H1 (cell line): ENCODE data around the gene GADD45B. TPM values are rescaled to one million over a fixed set of nuclear protein-coding genes. Genes with fewer than 3 reads are reported as not detected.

Experiments used
- ASH2L ChIP-seq: fragments of 200-600, 300-600 bp; sonication (generic); IDR thresholded peaks from one replicate; pipeline ENCODE4 v1.7.1; 2017; ENCODE audit warnings: low read length
- CBX5 ChIP-seq: fragments of 300-800, 300-1000 bp; sonication (generic); IDR thresholded peaks from 2 replicates; pipeline ENCODE4 v1.7.1; 2016; ENCODE audit warnings: antibody characterized with exemption, low read length, low read depth
- CHD1 ChIP-seq: IDR thresholded peaks from 2 replicates; pipeline ENCODE4 v1.6.1; 2012; ENCODE audit warnings: low read depth, low read length, improper control_type of control experiment
- CHD2 ChIP-seq: IDR thresholded peaks from 2 replicates; pipeline ENCODE4 v1.6.1; 2012; ENCODE audit warnings: low read length, improper control_type of control experiment
- CREB1 ChIP-seq: IDR thresholded peaks from 2 replicates; pipeline ENCODE4 v1.6.1; 2012; ENCODE audit warnings: inconsistent platforms
- CTBP2 ChIP-seq: IDR thresholded peaks from 2 replicates; pipeline ENCODE4 v1.7.0; 2011; ENCODE audit warnings: borderline replicate concordance, mild to moderate bottlenecking, moderate library complexity, mixed read lengths, low read length; ENCODE audit not compliant: insufficient read depth, insufficient read length
- EGR1 ChIP-seq: IDR thresholded peaks from 2 replicates; pipeline ENCODE4 v1.6.1; 2011; ENCODE audit warnings: low read depth, low read length, borderline replicate concordance
- EZH2 ChIP-seq: fragments of 200-600 bp; sonication (generic); IDR thresholded peaks from 2 replicates; pipeline ENCODE4 v1.7.1; 2012; ENCODE audit warnings: low read depth, mild to moderate bottlenecking, moderate library complexity, low read length, inconsistent platforms; ENCODE audit not compliant: severe bottlenecking
- GTF2F1 ChIP-seq: IDR thresholded peaks from 2 replicates; pipeline ENCODE4 v1.6.1; 2012; ENCODE audit warnings: low read depth, low read length, improper control_type of control experiment, borderline replicate concordance
- HDAC6 ChIP-seq: IDR thresholded peaks from one replicate; pipeline ENCODE4 v1.7.1; 2012; ENCODE audit warnings: low read depth, mild to moderate bottlenecking, inconsistent platforms, low read length, moderate library complexity
- JUN ChIP-seq: IDR thresholded peaks from 2 replicates; pipeline ENCODE4 v1.6.1; 2011; ENCODE audit warnings: low read depth, mild to moderate bottlenecking, improper control_type of control experiment, low read length
- PHF8 ChIP-seq: fragments of 200-600 bp; sonication (generic); conservative IDR thresholded peaks from 2 replicates; pipeline ENCODE4 v1.7.1; 2012; ENCODE audit warnings: low read depth, mild to moderate bottlenecking, inconsistent platforms, low read length, moderate library complexity
- RBBP5 ChIP-seq: IDR thresholded peaks from 2 replicates; pipeline ENCODE4 v1.7.1; 2012; ENCODE audit warnings: low read depth, mild to moderate bottlenecking, inconsistent platforms, low read length, moderate library complexity, borderline replicate concordance
- RNF2 ChIP-seq: fragments of 200-900, 300-1000 bp; sonication (generic); IDR thresholded peaks from 2 replicates; pipeline ENCODE4 v1.7.1; 2016; ENCODE audit warnings: borderline replicate concordance, low read depth, mild to moderate bottlenecking, antibody characterized with exemption, low read length; ENCODE audit not compliant: poor library complexity, severe bottlenecking; ENCODE audit errors: missing control alignments
- SIN3A ChIP-seq, 2 experiments: IDR thresholded peaks in 1 of 2; conservative IDR thresholded peaks in 1 of 2; 2 replicates each; pipeline ENCODE4 v1.6.1; 2011 to 2012; ENCODE audit warnings: low read length in 2 of 2, improper control_type of control experiment in 1 of 2, low read depth in 1 of 2, mild to moderate bottlenecking in 1 of 2
- SIRT6 ChIP-seq: IDR thresholded peaks from one replicate; pipeline ENCODE4 v1.7.1; 2012; ENCODE audit warnings: low read length, inconsistent platforms
- SIX5 ChIP-seq: IDR thresholded peaks from 2 replicates; pipeline ENCODE4 v1.6.1; 2011; ENCODE audit warnings: mild to moderate bottlenecking, low read depth, low read length
- SRF ChIP-seq: IDR thresholded peaks from 2 replicates; pipeline ENCODE4 v1.6.1; 2011; ENCODE audit warnings: mild to moderate bottlenecking, low read depth, low read length, moderate library complexity
- TAF1 ChIP-seq: IDR thresholded peaks from 2 replicates; pipeline ENCODE4 v1.6.1; 2011; ENCODE audit warnings: mild to moderate bottlenecking, low read depth, low read length
- TAF7 ChIP-seq: optimal IDR thresholded peaks from 2 replicates; pipeline ENCODE3; 2011; ENCODE audit warnings: low read depth, mild to moderate bottlenecking, inconsistent platforms, low read length, moderate library complexity, borderline replicate concordance
- TCF12 ChIP-seq: IDR thresholded peaks from 2 replicates; pipeline ENCODE4 v1.6.1; 2011; ENCODE audit warnings: low read depth, mild to moderate bottlenecking, low read length
- ZNF274 ChIP-seq: IDR thresholded peaks from 2 replicates; pipeline ENCODE4 v1.7.0; 2012; ENCODE audit warnings: low read length, borderline replicate concordance; ENCODE audit errors: extremely low read depth
- polyA plus RNA-seq, 7 experiments: library from polyadenylated mRNA; depleted of rRNA in 3 of 7; stranded (reverse) in 5 of 7; unstranded in 2 of 7; fragments of >200 nt in 5 of 7; fragments of 200-250 nt in 2 of 7; gene quantifications; 1 replicate in 5 of 7; 2 replicates in 1 of 7; 4 replicates in 1 of 7; pipeline versions ENCODE4 v1.2.1 to v1.2.3, GENCODE V29; 2011 to 2013; ENCODE audit warnings: missing spikeins in 2 of 7, mixed read lengths in 2 of 7
- total RNA-seq: library from RNA; stranded (reverse); fragmentation: NEBNext Ultra II Directional; extraction: Animal tissue kit (Norgen Biotek cat#: 25700); gene quantifications from 2 replicates; pipeline ENCODE4 v1.2.1, GENCODE V29; 2021
- TF ChIP-seq, protein P1 (sequence below): IDR thresholded peaks from 2 replicates; pipeline ENCODE4 v1.6.1; 2012; ENCODE audit warnings: inconsistent platforms

The GADD45B gene
- total and polyA plus RNA-seq, 2 of the 8 experiments (the other 6 are each of a cell fraction or from before 2014, with no cell fraction given) = 7.4 to 11.4 TPM

DNA sequence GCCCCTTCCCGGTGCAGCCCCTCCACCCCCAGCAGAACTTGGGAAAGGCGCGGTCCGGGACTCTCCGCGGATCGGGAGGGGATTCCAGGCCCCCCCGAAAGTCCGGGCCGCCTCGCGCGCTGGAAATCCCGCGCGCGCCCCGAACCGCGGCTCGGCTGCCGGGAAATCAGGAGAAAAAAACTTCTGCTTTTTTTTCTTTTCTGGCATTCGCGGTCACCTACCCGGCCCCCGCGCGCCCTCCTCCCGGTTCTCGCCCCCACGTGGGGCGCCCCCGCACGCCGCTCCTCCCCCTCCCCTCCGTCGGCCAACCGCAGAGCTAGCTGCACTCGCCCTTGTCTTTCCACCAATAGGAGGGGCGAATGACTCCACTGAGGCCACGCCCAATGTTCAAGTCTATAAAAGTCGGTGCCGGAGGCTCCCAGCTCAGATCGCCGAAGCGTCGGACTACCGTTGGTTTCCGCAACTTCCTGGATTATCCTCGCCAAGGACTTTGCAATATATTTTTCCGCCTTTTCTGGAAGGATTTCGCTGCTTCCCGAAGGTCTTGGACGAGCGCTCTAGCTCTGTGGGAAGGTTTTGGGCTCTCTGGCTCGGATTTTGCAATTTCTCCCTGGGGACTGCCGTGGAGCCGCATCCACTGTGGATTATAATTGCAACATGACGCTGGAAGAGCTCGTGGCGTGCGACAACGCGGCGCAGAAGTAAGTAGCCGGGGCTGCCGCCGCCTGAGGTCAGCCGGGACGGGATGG, at the start of gene GADD45B (continued):
- TF ChIP-seq EZH2 (no peak), CTBP2 (no peak), TAF7 (peak; percentile 91), JUN (no peak), CBX5 (no peak), ASH2L (no peak), HDAC6 (no peak), SIN3A (conservative IDR thresholded peaks at IDR 0.05 in 1 of 2, IDR thresholded peaks at IDR 0.05 in 1 of 2; ENCODE audit: low read depth in 1 of 2, low read length in 2 of 2) (0 out of 4 replicates have a peak, but pooled peaks of 1 of the 2 experiments have one; percentile 33), GTF2F1 (peak; percentile 92), RNF2 (no peak), CHD1 (no peak), CHD2 (no peak), SIRT6 (no peak), ZNF274 (no peak), TCF12 (no peak), EGR1 (peak; percentile 88; the same call in 1 of the 2 replicates), SIX5 (no peak), RBBP5 (no peak), SRF (no peak), CREB1 (peak; percentile 23; the same call in 1 of the 2 replicates), PHF8 (peak; percentile 92), TAF1 (peak; percentile 99)
- TF ChIP-seq, protein P1, sequence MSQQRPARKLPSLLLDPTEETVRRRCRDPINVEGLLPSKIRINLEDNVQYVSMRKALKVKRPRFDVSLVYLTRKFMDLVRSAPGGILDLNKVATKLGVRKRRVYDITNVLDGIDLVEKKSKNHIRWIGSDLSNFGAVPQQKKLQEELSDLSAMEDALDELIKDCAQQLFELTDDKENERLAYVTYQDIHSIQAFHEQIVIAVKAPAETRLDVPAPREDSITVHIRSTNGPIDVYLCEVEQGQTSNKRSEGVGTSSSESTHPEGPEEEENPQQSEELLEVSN = no peak
